GM21619 (cell line): ENCODE data around the gene RAB35.
A peak's percentile ranks its signal among the peaks of the same experiment; 100 is the strongest.

Experiments
- ATAC-seq: cut with Tn5 transposase; IDR thresholded peaks from one replicate; pipeline ENCODE4 v1.9.1; 2021; ENCODE audit not compliant: unreplicated experiment

RAB35 gene

DNA sequence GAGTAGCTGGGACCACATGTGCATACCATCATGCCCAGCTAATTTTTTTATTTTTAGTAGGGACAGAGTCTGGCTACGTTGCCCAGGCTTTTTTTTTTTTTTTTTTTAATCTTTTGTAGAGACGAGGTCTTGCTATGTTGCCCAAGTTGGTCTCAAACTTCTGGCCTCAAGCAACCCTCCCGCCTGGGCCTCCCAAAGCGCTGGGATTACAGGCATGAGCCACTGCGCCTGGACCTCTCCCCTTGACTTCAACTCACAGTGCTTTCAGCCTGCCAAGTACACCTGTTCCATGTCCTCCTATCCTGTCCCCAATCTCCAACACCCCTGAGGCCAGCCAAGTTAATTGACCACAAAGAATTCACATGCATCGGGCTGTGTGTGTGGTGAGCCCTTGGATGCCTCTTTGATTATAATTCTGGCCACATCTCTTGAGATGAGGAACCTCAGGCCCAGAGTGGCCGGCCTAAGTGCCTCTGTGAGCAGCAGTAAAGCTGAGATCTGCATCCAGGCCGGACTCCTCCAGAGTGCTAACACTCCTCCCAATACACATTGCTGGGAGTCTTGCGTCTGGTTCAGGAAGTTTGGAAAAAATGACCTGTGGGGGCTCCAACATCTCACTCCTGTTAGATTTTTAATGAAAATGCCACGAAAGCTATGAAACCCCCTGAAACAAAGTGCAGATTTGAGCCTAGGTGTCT lies 6.8 kb downstream of the RAB35 start:
- no peak for ATAC-seq

- no peak for ATAC-seq
These were observed 10.4 kb downstream of the RAB35 start for GRCh38 chr12:120106151-120106550.

DNA sequence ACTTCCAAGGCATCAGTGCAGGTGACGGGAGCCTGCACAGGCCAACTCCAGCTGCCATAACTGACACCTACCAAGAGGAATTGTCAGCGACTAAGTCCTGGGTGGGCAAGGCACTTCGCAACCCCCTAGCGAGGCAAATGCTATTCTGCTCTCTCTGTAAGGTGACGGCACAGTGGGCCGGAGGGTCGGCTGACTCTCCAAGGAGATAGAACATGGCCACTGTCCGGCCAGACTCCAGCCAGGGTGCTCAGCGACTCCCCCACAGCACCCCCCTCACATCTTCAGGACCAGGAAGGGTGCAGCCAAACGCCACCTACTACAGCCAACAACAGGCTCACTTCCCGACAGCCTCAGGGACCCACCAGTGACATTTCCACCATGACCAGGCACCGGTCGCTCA lies 13.2 kb downstream of the RAB35 start:
- no peak for ATAC-seq

DNA sequence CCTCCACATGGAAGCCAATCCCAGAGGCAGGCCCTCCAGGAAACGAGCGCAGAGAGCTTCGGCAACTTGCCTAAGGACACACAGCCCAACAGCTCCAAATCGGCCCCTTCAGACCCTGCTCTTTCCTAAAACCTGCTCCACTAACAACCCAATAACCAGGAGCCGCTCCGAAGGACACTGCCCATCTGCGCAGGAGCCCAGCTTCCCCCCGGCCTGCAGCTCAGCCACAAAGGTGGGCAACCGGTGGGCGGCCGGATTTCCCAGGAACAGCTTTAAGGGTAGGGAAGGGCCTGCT lies 13.6 kb downstream of the RAB35 start:
- no peak for ATAC-seq

- no peak for ATAC-seq
These were observed 14.1 kb downstream of the RAB35 start for GRCh38 chr12:120102189-120103043.

GRCh38 chr12:120101617-120102016 lies 14.9 kb downstream of the RAB35 start:
- ATAC-seq = peak; percentile 28

DNA sequence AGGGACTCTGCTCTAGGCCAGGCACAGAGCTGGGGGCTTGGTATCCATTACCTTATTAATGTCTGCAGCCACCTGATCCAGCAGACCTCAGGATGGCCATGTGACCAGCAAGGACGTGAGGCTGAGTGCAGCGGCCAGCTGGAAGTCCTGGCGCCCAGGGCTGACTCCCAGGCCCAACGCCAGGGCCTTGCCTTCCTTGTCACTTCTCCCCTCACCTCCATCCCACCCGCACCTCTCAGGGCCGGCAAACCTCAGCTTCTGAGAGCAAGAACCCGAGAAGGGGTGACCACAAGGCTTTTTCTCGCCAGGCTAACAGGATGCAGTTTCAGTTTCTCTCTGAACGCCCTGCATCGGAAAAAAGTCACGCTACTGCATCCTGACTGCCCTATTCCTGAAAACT lies 15.4 kb downstream of the RAB35 start:
- ATAC-seq = peak; percentile 70

DNA sequence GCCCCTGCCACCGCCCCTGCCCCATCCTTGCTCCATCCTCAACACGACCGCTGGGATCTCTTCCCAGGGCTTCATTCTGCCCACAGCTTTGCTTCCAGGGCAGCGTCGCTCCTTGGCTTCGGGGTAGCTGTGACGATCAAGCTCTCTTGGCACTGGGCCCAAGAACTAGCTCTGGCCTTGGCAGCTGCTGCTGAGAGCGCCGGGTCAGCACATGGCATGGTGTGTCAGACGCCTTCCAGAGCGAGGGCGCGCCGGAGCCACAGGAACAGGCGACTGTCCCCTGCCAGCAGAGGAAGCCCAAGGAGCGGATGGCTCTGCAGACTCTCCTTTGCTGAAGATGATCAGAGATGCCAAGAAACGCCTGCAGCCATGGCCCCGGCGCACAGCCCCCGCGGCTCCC lies 15.9 kb downstream of the RAB35 start:
- ATAC-seq = no peak

DNA sequence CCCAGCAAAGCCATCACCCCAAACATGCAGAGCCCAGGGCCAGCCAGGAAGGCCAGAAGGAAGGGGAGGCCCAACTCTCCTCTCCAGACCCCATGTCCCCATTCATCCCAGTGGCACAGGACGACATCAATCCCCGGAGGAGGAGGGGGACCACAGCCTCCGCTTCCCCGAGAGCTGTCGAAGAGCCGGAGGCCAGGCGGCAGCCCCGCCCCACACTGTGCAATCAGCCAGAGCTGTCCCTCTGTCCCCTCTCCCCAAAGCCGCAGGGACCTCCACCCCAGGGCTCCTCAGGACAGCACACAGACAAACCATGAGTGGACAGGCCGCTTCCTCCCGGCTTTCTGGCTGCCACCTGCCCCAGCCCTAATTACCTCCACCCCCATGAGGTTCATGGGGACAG lies 16.8 kb downstream of the RAB35 start:
- ATAC-seq = no peak

GRCh38 chr12:120098756-120099470 lies 17.6 kb downstream of the RAB35 start:
- no peak for ATAC-seq

DNA sequence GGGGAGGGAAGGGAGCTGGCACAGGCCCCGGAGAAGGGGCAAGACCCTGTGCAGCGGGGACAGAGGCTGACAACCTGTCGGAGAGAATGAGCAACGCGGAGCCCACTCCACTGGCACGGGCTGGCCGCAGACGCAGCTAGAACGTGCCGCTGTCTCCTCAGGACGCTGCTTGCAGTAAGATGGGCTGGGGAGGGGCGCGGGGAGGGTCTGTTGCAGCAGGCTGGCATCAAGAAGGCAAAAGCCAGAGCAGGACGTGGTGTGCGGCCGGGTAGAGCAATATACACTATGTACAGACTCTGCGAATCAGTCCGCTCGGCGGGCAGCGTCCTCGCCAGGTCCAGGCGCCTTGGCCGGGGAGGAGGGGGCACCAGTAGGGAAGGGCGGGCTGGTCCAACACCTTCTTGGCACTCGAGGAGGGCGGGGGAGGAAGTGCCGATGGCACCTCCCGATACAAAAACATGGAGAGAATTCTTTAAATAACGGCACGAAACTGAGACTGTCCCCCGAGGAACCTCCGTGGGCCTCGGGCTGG lies 19.8 kb downstream of the RAB35 start:
- no peak for ATAC-seq

DNA sequence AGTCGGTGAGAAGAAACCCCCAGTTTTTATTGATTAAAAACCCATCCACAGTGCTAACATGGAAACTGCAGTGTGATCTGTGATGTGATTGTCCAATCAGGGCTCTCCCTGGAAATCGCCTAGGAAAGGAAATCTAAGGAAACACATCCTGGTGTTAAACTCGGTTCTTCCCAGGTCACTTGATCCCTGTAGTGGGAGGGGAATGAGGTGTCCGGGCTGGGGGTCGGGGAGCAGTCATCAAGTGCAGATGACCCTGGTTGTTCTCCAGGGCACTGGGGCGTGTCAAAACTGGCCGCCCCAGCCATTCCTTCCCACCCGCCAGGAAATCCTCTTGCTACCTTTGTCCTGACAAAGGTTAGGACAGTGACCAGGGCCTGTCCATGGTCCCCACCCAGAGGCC lies 20.8 kb downstream of the RAB35 start:
- ATAC-seq = no peak

DNA sequence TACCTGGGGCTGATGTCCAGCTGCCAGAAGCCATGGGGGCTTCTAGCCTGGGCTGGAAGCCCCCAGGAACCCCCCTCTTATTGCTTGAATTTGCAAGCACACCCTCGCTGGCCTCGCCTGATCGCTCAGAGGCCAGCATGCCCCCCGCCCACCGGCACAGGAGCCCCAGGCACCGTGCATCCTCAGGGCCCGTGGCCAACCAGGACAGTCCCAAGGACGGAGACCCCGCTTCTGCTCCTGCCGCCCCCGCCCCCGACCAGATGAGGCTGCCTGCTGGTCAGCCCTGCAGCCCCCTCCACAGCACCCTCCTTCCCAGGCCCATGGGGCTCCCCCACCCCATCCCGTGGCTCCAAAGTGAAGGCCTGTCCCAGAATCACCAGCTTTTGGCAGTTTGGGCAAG lies 21.2 kb downstream of the RAB35 start:
- no peak for ATAC-seq

- no peak for ATAC-seq
These were observed 22.1 kb downstream of the RAB35 start for GRCh38 chr12:120094485-120094884.

GRCh38 chr12:120093592-120094355 lies 22.8 kb downstream of the RAB35 start:
- ATAC-seq = no peak

DNA sequence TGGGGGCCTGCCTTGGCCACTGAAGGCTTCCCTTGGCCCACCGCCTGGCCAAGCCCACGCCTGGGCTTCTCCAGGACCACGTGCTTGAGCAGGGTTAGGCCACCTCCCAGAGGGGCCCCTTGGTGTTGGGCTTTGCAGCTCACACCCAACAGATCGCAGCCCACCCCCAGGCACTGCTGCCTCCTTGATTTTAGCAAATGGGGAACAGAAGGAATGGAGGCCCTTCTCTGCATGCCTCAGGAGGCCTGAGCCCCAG lies 23.3 kb downstream of the RAB35 start:
- ATAC-seq = no peak

- ATAC-seq = no peak
These were observed 23.8 kb downstream of the RAB35 start for GRCh38 chr12:120092551-120093335.

- no peak for ATAC-seq
These were observed 25.0 kb downstream of the RAB35 start for GRCh38 chr12:120091371-120092090.

- no peak for ATAC-seq
These were observed 25.8 kb downstream of the RAB35 start for GRCh38 chr12:120090626-120091295.
